Lower leg skin (tissue), 4 donors: Measurements from ENCODE around the gene CACNB4. TPM values are rescaled to one million over a fixed set of nuclear protein-coding genes. Genes with fewer than 3 reads are reported as not detected.

Experiments used
- DNase-seq, 2 donors: peaks; one replicate each; pipeline ENCODE4 v3.0.0-alpha.2; 2019; ENCODE audit warnings: low spot score in 2 of 2
- H3K4me3 ChIP-seq: fragments of 200-600 bp; sonication (generic); 2 replicates; pipeline ENCODE4 v1.5.1; 2017; ENCODE audit warnings: mild to moderate bottlenecking, low read depth; ENCODE audit not compliant: poor library complexity, severe bottlenecking
- CTCF ChIP-seq, 3 donors: fragments of 450-650 bp; IDR thresholded peaks; one replicate each; pipeline ENCODE4 v1.5.1; 2016; ENCODE audit warnings: antibody characterized with exemption in 3 of 3, mild to moderate bottlenecking in 3 of 3, moderate library complexity in 2 of 3
- POLR2A ChIP-seq, 2 donors: fragments of 450-650 bp; IDR thresholded peaks; one replicate each; pipeline ENCODE4 v1.6.1; 2016 to 2017; ENCODE audit warnings: antibody characterized with exemption in 2 of 2, mild to moderate bottlenecking in 1 of 2, moderate library complexity in 1 of 2
- WGBS, 2 donors: methylation state at CpG; one replicate each; pipeline ENCODE4 v1.1.5; 2018; 5-methylcytosine and 5-hydroxymethylcytosine counted together
- intact Hi-C: fragments of 100-400 bp; cut with DNase I; formaldehyde crosslinking; loops from one replicate; pipeline ENCODE4 v1.15.0; 2023; ENCODE audit warnings: low total_unique reads
- total RNA-seq, 4 donors: library from RNA; depleted of rRNA; stranded (reverse); fragments of >200 nt; gene quantifications; one replicate each; pipeline ENCODE4 v1.1.0, GENCODE V29; 2016

The CACNB4 gene
- total RNA-seq, 4 donors from 2014 or later: 2.4 to 6.3 (median 3.5) TPM

GRCh38 chr2:152086231-152086630 is 12.6 kb downstream of the CACNB4 start:
- no peak overlapping the region for H3K4me3 ChIP-seq
- intact Hi-C loops: no loop called here
- no peak for DNase-seq
- TF ChIP-seq POLR2A (IDR thresholded peaks at IDR 0.05) (no peak), CTCF (IDR thresholded peaks at IDR 0.05) (no peak)
- 97% methylated on average over 2 of the region's 2 CpGs for WGBS, 2 donors

- no peak overlapping the region for H3K4me3 ChIP-seq
- 84 to 85% methylated on average over 6 of the region's 6 CpGs for WGBS, 2 donors
- no peak for DNase-seq
- intact Hi-C loops: no loop called here
- TF ChIP-seq CTCF (IDR thresholded peaks at IDR 0.05): no peak
- TF ChIP-seq POLR2A (IDR thresholded peaks at IDR 0.05): no peak
Measured at GRCh38 chr2:152084076-152084475, 14.8 kb downstream of the CACNB4 start.

GRCh38 chr2:152083202-152083875 is 15.5 kb downstream of the CACNB4 start:
- no peak overlapping the region for H3K4me3 ChIP-seq
- intact Hi-C loops: no loop called here
- no peak for DNase-seq
- TF ChIP-seq CTCF (IDR thresholded peaks at IDR 0.05) (no peak), POLR2A (IDR thresholded peaks at IDR 0.05) (no peak)
- WGBS, 2 donors: 59% methylated on average over 6 of the region's 6 CpGs

- 84 to 89% methylated on average over 2 of the region's 2 CpGs for WGBS, 2 donors
- H3K4me3 ChIP-seq: no peak overlapping the region
- intact Hi-C loops: no loop called here
- no peak for TF ChIP-seq POLR2A (IDR thresholded peaks at IDR 0.05)
- no peak for TF ChIP-seq CTCF (IDR thresholded peaks at IDR 0.05)
- no peak for DNase-seq
Measured at GRCh38 chr2:152078662-152079061, 20.2 kb downstream of the CACNB4 start.

GRCh38 chr2:152078023-152078422 is 20.8 kb downstream of the CACNB4 start:
- 93 to 96% methylated on average over 9 of the region's 9 CpGs for WGBS, 2 donors
- H3K4me3 ChIP-seq: no peak overlapping the region
- intact Hi-C loops: no loop called here
- DNase-seq: no peak
- TF ChIP-seq POLR2A (IDR thresholded peaks at IDR 0.05) (no peak), CTCF (IDR thresholded peaks at IDR 0.05) (no peak)
